ENCODE results near the gene GEMIN7. TPM values are rescaled to one million over a fixed set of nuclear protein-coding genes. Genes with fewer than 3 reads are reported as not detected.
"Not testable (repeated sequence)": the region's sequence is repeated elsewhere in the genome, so short reads cannot be mapped to it uniquely, and the experiment has no call there.

The GEMIN7 gene
- total and polyA plus RNA-seq, 9 donors = 13.8 to 25.3 (median 21.4) TPM

GRCh38 chr19:45103508-45104319, 24.7 kb downstream of the GEMIN7 start:
- WGBS (ENCODE audit: insufficient coverage) = 18% methylated on average over 22 of the region's 26 CpGs
- peak; percentile 43 for DNase-seq
- H3K27me3 ChIP-seq (ENCODE audit: control insufficient read depth, insufficient read depth, low read length) = no peaks in the 10 kb centered on the region
- H3K4me3 ChIP-seq (ENCODE audit: low read length) = no peak overlapping the region
- H3K4me1 ChIP-seq (ENCODE audit: control insufficient read depth, insufficient read depth, low read length) = peaks cover 66% of the 10 kb centered on the region
- no peaks in the 10 kb centered on the region for H3K9me3 ChIP-seq (replicated peaks; ENCODE audit: control insufficient read depth, low read depth, low read length)
- H3K27ac ChIP-seq (ENCODE audit: low read length) = peak overlapping the region; percentile 42
- H3K36me3 ChIP-seq (ENCODE audit: control insufficient read depth, insufficient read depth, low read length) = peaks cover 6% of the 10 kb centered on the region

- 89% methylated on average over 13 of the region's 16 CpGs for WGBS (ENCODE audit: insufficient coverage)
- peaks cover 55% of the 10 kb centered on the region for H3K4me1 ChIP-seq (ENCODE audit: control insufficient read depth, insufficient read depth, low read length)
- no peaks in the 10 kb centered on the region for H3K9me3 ChIP-seq (replicated peaks; ENCODE audit: control insufficient read depth, low read depth, low read length)
- H3K4me3 ChIP-seq (ENCODE audit: low read length) = no peak overlapping the region
- peak overlapping the region; percentile 31 for H3K27ac ChIP-seq (ENCODE audit: low read length)
- no peaks in the 10 kb centered on the region for H3K27me3 ChIP-seq (ENCODE audit: control insufficient read depth, insufficient read depth, low read length)
- H3K36me3 ChIP-seq (ENCODE audit: control insufficient read depth, insufficient read depth, low read length) = peaks cover 7% of the 10 kb centered on the region
- DNase-seq = no peak
Measured at GRCh38 chr19:45104658-45105349, 25.7 kb downstream of the GEMIN7 start.

GRCh38 chr19:45106363-45106762, 27.3 kb downstream of the GEMIN7 start:
- not testable (repeated sequence) for H3K4me3 ChIP-seq (ENCODE audit: low read length); H3K9me3 ChIP-seq (replicated peaks; ENCODE audit: control insufficient read depth, low read depth, low read length); H3K36me3 ChIP-seq (ENCODE audit: control insufficient read depth, insufficient read depth, low read length); DNase-seq; H3K27me3 ChIP-seq (ENCODE audit: control insufficient read depth, insufficient read depth, low read length); H3K27ac ChIP-seq (ENCODE audit: low read length)
- WGBS (ENCODE audit: insufficient coverage) = 90% methylated on average over 2 of the region's 11 CpGs
- peaks cover 46% of the 10 kb centered on the region for H3K4me1 ChIP-seq (ENCODE audit: control insufficient read depth, insufficient read depth, low read length)

- Histone ChIP-seq H3K36me3 (ENCODE audit: control insufficient read depth, insufficient read depth, low read length) (peaks cover 8% of the 10 kb centered on the region), H3K4me3 (ENCODE audit: low read length) (no peak overlapping the region), H3K9me3 (replicated peaks; ENCODE audit: control insufficient read depth, low read depth, low read length) (no peaks in the 10 kb centered on the region), H3K4me1 (ENCODE audit: control insufficient read depth, insufficient read depth, low read length) (peaks cover 41% of the 10 kb centered on the region), H3K27me3 (ENCODE audit: control insufficient read depth, insufficient read depth, low read length) (no peaks in the 10 kb centered on the region), H3K27ac (ENCODE audit: low read length) (no peak overlapping the region)
- WGBS (ENCODE audit: insufficient coverage) = 88% methylated on average over 5 of the region's 12 CpGs
- no peak for DNase-seq
Measured at GRCh38 chr19:45107621-45108150, 28.6 kb downstream of the GEMIN7 start.

- Histone ChIP-seq H3K36me3 (ENCODE audit: control insufficient read depth, insufficient read depth, low read length) (peaks cover 9% of the 10 kb centered on the region), H3K27me3 (ENCODE audit: control insufficient read depth, insufficient read depth, low read length) (no peaks in the 10 kb centered on the region), H3K9me3 (replicated peaks; ENCODE audit: control insufficient read depth, low read depth, low read length) (no peaks in the 10 kb centered on the region), H3K27ac (ENCODE audit: low read length) (no peak overlapping the region), H3K4me1 (ENCODE audit: control insufficient read depth, insufficient read depth, low read length) (peaks cover 37% of the 10 kb centered on the region), H3K4me3 (ENCODE audit: low read length) (no peak overlapping the region)
- no peak for DNase-seq
- WGBS (ENCODE audit: insufficient coverage) = 79% methylated on average over 5 of the region's 5 CpGs
Measured at GRCh38 chr19:45110851-45111266, 31.8 kb downstream of the GEMIN7 start.

GRCh38 chr19:45112111-45112827, 33.2 kb downstream of the GEMIN7 start:
- no peaks in the 10 kb centered on the region for H3K27me3 ChIP-seq (ENCODE audit: control insufficient read depth, insufficient read depth, low read length)
- H3K36me3 ChIP-seq (ENCODE audit: control insufficient read depth, insufficient read depth, low read length) = peaks cover 9% of the 10 kb centered on the region
- peaks cover 48% of the 10 kb centered on the region for H3K4me1 ChIP-seq (ENCODE audit: control insufficient read depth, insufficient read depth, low read length)
- H3K27ac ChIP-seq (ENCODE audit: low read length) = no peak overlapping the region
- WGBS (ENCODE audit: insufficient coverage) = 92% methylated on average over 8 of the region's 11 CpGs
- no peaks in the 10 kb centered on the region for H3K9me3 ChIP-seq (replicated peaks; ENCODE audit: control insufficient read depth, low read depth, low read length)
- no peak overlapping the region for H3K4me3 ChIP-seq (ENCODE audit: low read length)
- DNase-seq = no peak

- Histone ChIP-seq H3K9me3 (replicated peaks; ENCODE audit: control insufficient read depth, low read depth, low read length) (no peaks in the 10 kb centered on the region), H3K36me3 (ENCODE audit: control insufficient read depth, insufficient read depth, low read length) (peaks cover 9% of the 10 kb centered on the region), H3K4me3 (ENCODE audit: low read length) (no peak overlapping the region), H3K27ac (ENCODE audit: low read length) (no peak overlapping the region), H3K4me1 (ENCODE audit: control insufficient read depth, insufficient read depth, low read length) (peaks cover 62% of the 10 kb centered on the region), H3K27me3 (ENCODE audit: control insufficient read depth, insufficient read depth, low read length) (no peaks in the 10 kb centered on the region)
- 73% methylated on average over 6 of the region's 9 CpGs for whole genome bisulfite sequencing (ENCODE audit: insufficient coverage)
- no peak for DNase-seq
Measured at GRCh38 chr19:45113628-45114027, 34.6 kb downstream of the GEMIN7 start.

GRCh38 chr19:45114116-45114515, 35.1 kb downstream of the GEMIN7 start:
- WGBS (ENCODE audit: insufficient coverage) = 58% methylated on average over 2 of the region's 4 CpGs
- H3K4me3 ChIP-seq (ENCODE audit: low read length) = no peak overlapping the region
- H3K9me3 ChIP-seq (replicated peaks; ENCODE audit: control insufficient read depth, low read depth, low read length) = no peaks in the 10 kb centered on the region
- no peaks in the 10 kb centered on the region for H3K27me3 ChIP-seq (ENCODE audit: control insufficient read depth, insufficient read depth, low read length)
- no peak overlapping the region for H3K27ac ChIP-seq (ENCODE audit: low read length)
- H3K4me1 ChIP-seq (ENCODE audit: control insufficient read depth, insufficient read depth, low read length) = peaks cover 66% of the 10 kb centered on the region
- DNase-seq = no peak
- peaks cover 8% of the 10 kb centered on the region for H3K36me3 ChIP-seq (ENCODE audit: control insufficient read depth, insufficient read depth, low read length)

GRCh38 chr19:45115809-45116615, 37.0 kb downstream of the GEMIN7 start:
- WGBS (ENCODE audit: insufficient coverage) = 85% methylated on average over 16 of the region's 21 CpGs
- peak overlapping the region; percentile 75 for H3K27ac ChIP-seq (ENCODE audit: low read length)
- H3K27me3 ChIP-seq (ENCODE audit: control insufficient read depth, insufficient read depth, low read length) = no peaks in the 10 kb centered on the region
- H3K4me3 ChIP-seq (ENCODE audit: low read length) = no peak overlapping the region
- peaks cover 71% of the 10 kb centered on the region for H3K4me1 ChIP-seq (ENCODE audit: control insufficient read depth, insufficient read depth, low read length)
- H3K36me3 ChIP-seq (ENCODE audit: control insufficient read depth, insufficient read depth, low read length) = peaks cover 7% of the 10 kb centered on the region
- H3K9me3 ChIP-seq (replicated peaks; ENCODE audit: control insufficient read depth, low read depth, low read length) = no peaks in the 10 kb centered on the region
- peak; percentile 82 for DNase-seq

Data from muscle of leg (tissue), 11 donors.